GM19025 (cell line): Measurements from ENCODE around the gene REPS1.
"Not testable (repeated sequence)": the region's sequence is repeated elsewhere in the genome, so short reads cannot be mapped to it uniquely, and the experiment has no call there.

Experiments used
- ATAC-seq: cut with Tn5 transposase; IDR thresholded peaks from one replicate; pipeline ENCODE4 v1.9.1; 2021; ENCODE audit warnings: mild to moderate bottlenecking, low read depth, moderate library complexity; ENCODE audit not compliant: unreplicated experiment

The REPS1 gene

GRCh38 chr6:138936873-138937272 is 51.2 kb downstream of the REPS1 start:
- not testable (repeated sequence) for ATAC-seq

- ATAC-seq = no peak
Observed at GRCh38 chr6:138931660-138932059, 56.4 kb downstream of the REPS1 start.

GRCh38 chr6:138926579-138926978 is 61.5 kb downstream of the REPS1 start:
- ATAC-seq = no peak

- no peak for ATAC-seq
Observed at GRCh38 chr6:138925806-138926205, 62.2 kb downstream of the REPS1 start.

- no peak for ATAC-seq
Observed at GRCh38 chr6:138923561-138923960, 64.5 kb downstream of the REPS1 start.

- ATAC-seq = no peak
Observed at GRCh38 chr6:138920906-138921305, 67.1 kb downstream of the REPS1 start.

- no peak for ATAC-seq
Observed at GRCh38 chr6:138914701-138915100, 73.4 kb downstream of the REPS1 start.

GRCh38 chr6:138912308-138912707 is 75.7 kb downstream of the REPS1 start:
- no peak for ATAC-seq

GRCh38 chr6:138909975-138910374 is 78.1 kb downstream of the REPS1 start:
- no peak for ATAC-seq

GRCh38 chr6:138909511-138909910 is 78.5 kb downstream of the REPS1 start:
- ATAC-seq = no peak

- no peak for ATAC-seq
Observed at GRCh38 chr6:138907167-138907566, 80.9 kb downstream of the REPS1 start.

- no peak for ATAC-seq
Observed at GRCh38 chr6:138897031-138897430, 91.0 kb downstream of the REPS1 start.

GRCh38 chr6:138896104-138896756 is 91.8 kb downstream of the REPS1 start:
- ATAC-seq = no peak

GRCh38 chr6:138891255-138891986 is 96.6 kb downstream of the REPS1 start:
- ATAC-seq = no peak

- no peak for ATAC-seq
Observed at GRCh38 chr6:138885156-138885819, 102.8 kb downstream of the REPS1 start.

GRCh38 chr6:138882369-138883017 is 105.6 kb downstream of the REPS1 start:
- ATAC-seq = peak; percentile 61

- ATAC-seq = no peak
Observed at GRCh38 chr6:138873191-138873590, 114.9 kb downstream of the REPS1 start.

- no peak for ATAC-seq
Observed at GRCh38 chr6:138869398-138869797, 118.7 kb downstream of the REPS1 start.

- no peak for ATAC-seq
Observed at GRCh38 chr6:138868181-138868580, 119.9 kb downstream of the REPS1 start.

GRCh38 chr6:138865480-138866109 is 122.5 kb downstream of the REPS1 start:
- no peak for ATAC-seq
